ENCODE results near the gene LIAS. TPM values are rescaled to one million over a fixed set of nuclear protein-coding genes. Genes with fewer than 3 reads are reported as not detected.
"Not testable (repeated sequence)": the region's sequence is repeated elsewhere in the genome, so short reads cannot be mapped to it uniquely, and the experiment has no call there.

LIAS gene
- total RNA-seq (10 to 100 TPM; 25.5 to 28.0 TPM), polyA plus RNA-seq (10 to 100 TPM; 14.6 to 20.7 (median 15.9) TPM), total RNA-seq (25.5 to 35.0 (median 28.9) reads per million in 6 experiments)

GRCh38 chr4:39458505-39459300 lies at the start of gene LIAS, which contains the start of gene RPL9:
Gene LIAS (plus strand): TSS chr4:39459056. CDS start chr4:39459118, 62 bp downstream.
Gene RPL9 (minus strand): TSS chr4:39458922. CDS start chr4:39458439, 483 bp downstream.
- POLR2A ChIA-PET, result interaction anchor here (0.6 to 3.3 kb wide), 23 partner anchors 8 to 1772 kb away, joined by 3 to 26 read pairs (median 4); partner anchors contain the start of genes PDS5A, RELL1, RFC1 and SMIM14
- H3K36me3 Mint-ChIP-seq, result peaks cover 5 to 68% (median 30%) of the 10 kb centered on the region in 3 donors
- H3K4me1 Mint-ChIP-seq, result peaks cover 10 to 52% (median 37%) of the 10 kb centered on the region in 4 donors

GRCh38 chr4:39410415-39410814 lies 48.4 kb upstream of the LIAS start:
- ATAC-seq (no peak), DNase-seq (no peak)
- Mint-ChIP-seq H3K27ac (no peak overlapping the region), H3K4me1 (no peaks in the 10 kb centered on the region), H3K27me3 (peaks cover 0 to 5% (median 0%) of the 10 kb centered on the region in 5 donors), H3K36me3 (no peaks in the 10 kb centered on the region), H3K4me3 (no peak overlapping the region), H3K9me3 (no peaks in the 10 kb centered on the region)
- POLR2A ChIA-PET, result no interaction called here

More at GRCh38 chr4:39458505-39459300, at the start of gene LIAS, which contains the start of gene RPL9:
- H3K27me3 Mint-ChIP-seq, result peaks cover 0 to 2% (median 0%) of the 10 kb centered on the region in 5 donors
- H3K27ac Mint-ChIP-seq, result peak within 1 kb of the TSS; percentile 98 to 100 (median 100)
- no peaks in the 10 kb centered on the region for H3K9me3 Mint-ChIP-seq
- ATAC-seq (peak; percentile 82 to 84), DNase-seq (peak; percentile 77 to 97 (median 94))
- peak within 1 kb of the TSS; percentile 87 to 99 (median 97) for H3K4me3 Mint-ChIP-seq

- not testable (repeated sequence) for H3K27me3 Mint-ChIP-seq, H3K4me1 Mint-ChIP-seq
Measured at GRCh38 chr4:39411561-39411960, 47.3 kb upstream of the LIAS start.

GRCh38 chr4:39415678-39416283 lies 43.1 kb upstream of the LIAS start:
- no peaks in the 10 kb centered on the region for H3K36me3 Mint-ChIP-seq
- no peak for DNase-seq
- ATAC-seq, result no peak
- peaks cover 0 to 5% (median 0%) of the 10 kb centered on the region in 5 donors for H3K27me3 Mint-ChIP-seq
- no peak overlapping the region for H3K27ac Mint-ChIP-seq
- H3K9me3 Mint-ChIP-seq, result no peaks in the 10 kb centered on the region
- POLR2A ChIA-PET, result no interaction called here
- H3K4me3 Mint-ChIP-seq, result no peak overlapping the region
- H3K4me1 Mint-ChIP-seq, result no peaks in the 10 kb centered on the region

More at GRCh38 chr4:39411561-39411960, 47.3 kb upstream of the LIAS start:
- POLR2A ChIA-PET, H3K9me3 Mint-ChIP-seq, H3K36me3 Mint-ChIP-seq, DNase-seq, H3K4me3 Mint-ChIP-seq, ATAC-seq, H3K27ac Mint-ChIP-seq: not testable (repeated sequence)

GRCh38 chr4:39422247-39422646 lies 36.6 kb upstream of the LIAS start:
- no peaks in the 10 kb centered on the region for H3K36me3 Mint-ChIP-seq
- no peak for ATAC-seq

GRCh38 chr4:39425297-39425696 lies 33.6 kb upstream of the LIAS start:
- H3K4me3 Mint-ChIP-seq, POLR2A ChIA-PET, H3K4me1 Mint-ChIP-seq, ATAC-seq, H3K27me3 Mint-ChIP-seq, H3K9me3 Mint-ChIP-seq, H3K36me3 Mint-ChIP-seq, H3K27ac Mint-ChIP-seq, DNase-seq: not testable (repeated sequence)

More at GRCh38 chr4:39422247-39422646, 36.6 kb upstream of the LIAS start:
- DNase-seq, result no peak
- H3K9me3 Mint-ChIP-seq, result peaks cover 0 to 1% (median 0%) of the 10 kb centered on the region in 9 donors
- no peaks in the 10 kb centered on the region for H3K27me3 Mint-ChIP-seq
- no peak overlapping the region for H3K4me3 Mint-ChIP-seq
- POLR2A ChIA-PET, result no interaction called here
- H3K4me1 Mint-ChIP-seq, result no peaks in the 10 kb centered on the region
- peak overlapping the region in 1 of 10 donors; percentile 36 for H3K27ac Mint-ChIP-seq

- H3K4me1 Mint-ChIP-seq, result no peaks in the 10 kb centered on the region
- no peak overlapping the region for H3K4me3 Mint-ChIP-seq
- POLR2A ChIA-PET, result no interaction called here
- no peaks in the 10 kb centered on the region for H3K36me3 Mint-ChIP-seq
- ATAC-seq, result no peak
- H3K27me3 Mint-ChIP-seq, result no peaks in the 10 kb centered on the region
- DNase-seq, result no peak
- H3K9me3 Mint-ChIP-seq, result peaks cover 0 to 1% (median 0%) of the 10 kb centered on the region in 9 donors
- H3K27ac Mint-ChIP-seq, result no peak overlapping the region
Measured at GRCh38 chr4:39426728-39427127, 32.1 kb upstream of the LIAS start.

- ATAC-seq (no peak), DNase-seq (no peak)
- POLR2A ChIA-PET, result interaction anchor here (0.7 kb wide), 1 partner anchor 601 kb away, joined by 3 read pairs; no protein-coding TSS in a partner anchor
- Mint-ChIP-seq H3K4me1 (no peaks in the 10 kb centered on the region), H3K27ac (no peak overlapping the region), H3K4me3 (no peak overlapping the region), H3K36me3 (no peaks in the 10 kb centered on the region), H3K9me3 (peaks cover 0 to 1% (median 0%) of the 10 kb centered on the region in 9 donors), H3K27me3 (no peaks in the 10 kb centered on the region)
Measured at GRCh38 chr4:39427520-39428114, 31.2 kb upstream of the LIAS start.

GRCh38 chr4:39429476-39430334 lies 29.2 kb upstream of the LIAS start:
- Mint-ChIP-seq H3K4me3 (no peak overlapping the region), H3K36me3 (no peaks in the 10 kb centered on the region), H3K27me3 (no peaks in the 10 kb centered on the region), H3K27ac (no peak overlapping the region), H3K9me3 (no peaks in the 10 kb centered on the region), H3K4me1 (no peaks in the 10 kb centered on the region)
- POLR2A ChIA-PET, result no interaction called here
- DNase-seq (no peak), ATAC-seq (no peak)

GRCh38 chr4:39433878-39434492 lies 24.9 kb upstream of the LIAS start:
- no peaks in the 10 kb centered on the region for H3K36me3 Mint-ChIP-seq
- no peaks in the 10 kb centered on the region for H3K9me3 Mint-ChIP-seq
- POLR2A ChIA-PET, result no interaction called here
- DNase-seq, result no peak
- no peak for ATAC-seq
- H3K27ac Mint-ChIP-seq, result no peak overlapping the region
- H3K27me3 Mint-ChIP-seq, result no peaks in the 10 kb centered on the region
- no peak overlapping the region for H3K4me3 Mint-ChIP-seq
- H3K4me1 Mint-ChIP-seq, result no peaks in the 10 kb centered on the region

- H3K27ac Mint-ChIP-seq, result no peak overlapping the region
- H3K9me3 Mint-ChIP-seq, result no peaks in the 10 kb centered on the region
- H3K4me3 Mint-ChIP-seq, result no peak overlapping the region
- POLR2A ChIA-PET, result no interaction called here
- no peaks in the 10 kb centered on the region for H3K36me3 Mint-ChIP-seq
- H3K27me3 Mint-ChIP-seq, result no peaks in the 10 kb centered on the region
- H3K4me1 Mint-ChIP-seq, result no peaks in the 10 kb centered on the region
- DNase-seq (no peak), ATAC-seq (no peak)
Measured at GRCh38 chr4:39435659-39436563, 22.9 kb upstream of the LIAS start.

Data from naive thymus-derived CD8-positive, alpha-beta T cell (primary cell).